GM12878 (cell line): ENCODE measurements around the gene WEE2.

ENCODE experiments used
- CTCF ChIP-seq, 3 experiments: IDR thresholded peaks in 2 of 3; conservative IDR thresholded peaks in 1 of 3; 2 replicates each; pipeline ENCODE4 v1.5.1; 2011; ENCODE audit warnings: low read depth in 3 of 3, low read length in 3 of 3, mild to moderate bottlenecking in 3 of 3, control low read depth in 2 of 3, moderate library complexity in 2 of 3, inconsistent platforms in 1 of 3, mixed read lengths in 1 of 3; ENCODE audit not compliant: control insufficient read depth in 2 of 3, insufficient read depth in 1 of 3; ENCODE audit errors: extremely low read depth in 1 of 3
- EP300 ChIP-seq, 2 experiments: fragments of 150-350 bp in 1 of 2; IDR thresholded peaks; 2 replicates each; pipeline ENCODE4 v1.6.1; 2011 to 2012; ENCODE audit warnings: low read depth in 2 of 2, low read length in 2 of 2, borderline replicate concordance in 1 of 2, improper control_type of control experiment in 1 of 2, inconsistent platforms in 1 of 2; ENCODE audit not compliant: control insufficient read depth in 1 of 2
- POLR2A ChIP-seq: IDR thresholded peaks from 2 replicates; pipeline ENCODE4 v1.6.1; 2011; ENCODE audit warnings: low read depth, mild to moderate bottlenecking, low read length
- SIN3A ChIP-seq: IDR thresholded peaks from 2 replicates; pipeline ENCODE4 v1.6.1; 2012; ENCODE audit warnings: low read depth, low read length, improper control_type of control experiment
- TF ChIP-seq, protein P1 (sequence below): IDR thresholded peaks from 2 replicates; pipeline ENCODE4 v1.6.1; 2012; ENCODE audit warnings: mild to moderate bottlenecking, low read depth, low read length

DNA sequence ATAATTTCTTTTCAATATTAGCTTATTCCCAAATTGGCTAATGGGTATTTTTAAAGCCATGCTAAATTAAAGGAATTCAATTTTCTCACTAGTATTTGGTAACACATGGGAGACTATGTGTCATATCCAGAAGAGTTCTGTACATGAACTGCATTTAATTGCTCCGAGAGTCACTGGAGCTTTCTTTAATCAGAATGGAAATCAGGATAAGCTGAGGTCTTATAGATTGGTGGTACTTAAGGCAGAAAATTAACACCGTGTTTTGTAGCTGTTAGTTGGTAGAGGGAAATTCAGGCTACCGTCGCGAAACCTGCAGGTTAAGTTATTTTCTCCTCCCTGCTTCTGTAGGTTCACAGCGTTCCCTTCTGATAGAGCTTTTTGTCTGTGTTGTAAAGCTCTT lies at the start of gene WEE2:
- TF ChIP-seq SIN3A = no peak
- no peak for TF ChIP-seq POLR2A
- no peak for TF ChIP-seq CTCF (IDR thresholded peaks at IDR 0.05 in 2 of 3, conservative IDR thresholded peaks at IDR 0.05 in 1 of 3; ENCODE audit: control insufficient read depth in 2 of 3, extremely low read depth in 1 of 3, insufficient read depth in 1 of 3, low read depth in 3 of 3, low read length in 3 of 3)
- no peak for TF ChIP-seq EP300 (IDR thresholded peaks at IDR 0.05; ENCODE audit: borderline replicate concordance in 1 of 2, control insufficient read depth in 1 of 2, low read depth in 2 of 2, low read length in 2 of 2)
- TF ChIP-seq, protein P1, sequence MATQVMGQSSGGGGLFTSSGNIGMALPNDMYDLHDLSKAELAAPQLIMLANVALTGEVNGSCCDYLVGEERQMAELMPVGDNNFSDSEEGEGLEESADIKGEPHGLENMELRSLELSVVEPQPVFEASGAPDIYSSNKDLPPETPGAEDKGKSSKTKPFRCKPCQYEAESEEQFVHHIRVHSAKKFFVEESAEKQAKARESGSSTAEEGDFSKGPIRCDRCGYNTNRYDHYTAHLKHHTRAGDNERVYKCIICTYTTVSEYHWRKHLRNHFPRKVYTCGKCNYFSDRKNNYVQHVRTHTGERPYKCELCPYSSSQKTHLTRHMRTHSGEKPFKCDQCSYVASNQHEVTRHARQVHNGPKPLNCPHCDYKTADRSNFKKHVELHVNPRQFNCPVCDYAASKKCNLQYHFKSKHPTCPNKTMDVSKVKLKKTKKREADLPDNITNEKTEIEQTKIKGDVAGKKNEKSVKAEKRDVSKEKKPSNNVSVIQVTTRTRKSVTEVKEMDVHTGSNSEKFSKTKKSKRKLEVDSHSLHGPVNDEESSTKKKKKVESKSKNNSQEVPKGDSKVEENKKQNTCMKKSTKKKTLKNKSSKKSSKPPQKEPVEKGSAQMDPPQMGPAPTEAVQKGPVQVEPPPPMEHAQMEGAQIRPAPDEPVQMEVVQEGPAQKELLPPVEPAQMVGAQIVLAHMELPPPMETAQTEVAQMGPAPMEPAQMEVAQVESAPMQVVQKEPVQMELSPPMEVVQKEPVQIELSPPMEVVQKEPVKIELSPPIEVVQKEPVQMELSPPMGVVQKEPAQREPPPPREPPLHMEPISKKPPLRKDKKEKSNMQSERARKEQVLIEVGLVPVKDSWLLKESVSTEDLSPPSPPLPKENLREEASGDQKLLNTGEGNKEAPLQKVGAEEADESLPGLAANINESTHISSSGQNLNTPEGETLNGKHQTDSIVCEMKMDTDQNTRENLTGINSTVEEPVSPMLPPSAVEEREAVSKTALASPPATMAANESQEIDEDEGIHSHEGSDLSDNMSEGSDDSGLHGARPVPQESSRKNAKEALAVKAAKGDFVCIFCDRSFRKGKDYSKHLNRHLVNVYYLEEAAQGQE = no peak
